Measurements from ENCODE around the gene VSNL1. TPM values are rescaled to one million over a fixed set of nuclear protein-coding genes. Genes with fewer than 3 reads are reported as not detected.

Gene VSNL1
- total and polyA plus RNA-seq, 10 of the 15 experiments (the other 5 are each of a cell fraction or from before 2014, with no cell fraction given), result 0.04 to 0.30 (median 0.12) TPM; not detected in 4

DNA sequence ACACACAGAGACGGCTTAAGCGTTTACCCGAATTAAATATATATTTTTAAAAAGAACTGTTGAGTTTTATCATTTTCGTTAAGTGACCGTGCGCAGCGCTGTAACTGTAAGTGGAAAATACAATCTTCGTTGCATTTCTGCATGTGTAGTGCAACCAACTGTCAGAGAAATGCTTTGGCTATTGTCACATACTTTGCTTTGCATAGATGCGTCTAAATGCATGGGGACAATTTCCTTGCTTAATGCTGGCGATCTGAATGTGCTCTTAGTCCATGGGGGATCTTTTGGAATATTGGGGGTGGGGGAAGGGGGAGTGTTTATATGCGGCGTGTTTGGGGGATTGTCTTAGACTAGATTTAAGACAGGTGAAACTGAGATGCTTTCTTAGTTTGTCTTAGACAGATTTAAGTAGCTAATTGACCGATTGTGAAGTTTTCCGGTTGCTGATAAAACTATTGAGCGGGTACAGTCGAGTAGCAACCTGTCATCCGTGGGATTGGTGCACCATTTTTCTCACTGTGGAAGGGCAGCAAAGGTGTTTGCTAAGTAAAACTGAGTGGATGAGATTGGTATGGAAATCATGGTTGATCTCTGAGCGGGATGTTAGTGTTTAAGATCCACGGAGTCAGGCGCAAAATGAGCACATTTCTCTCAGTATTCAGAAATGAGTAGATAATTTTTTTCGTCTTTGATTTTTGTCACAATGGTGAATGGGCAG, 476 bp downstream of the VSNL1 start:
- Histone ChIP-seq H3K9ac (ENCODE audit: control insufficient read depth, insufficient read depth, low read length) (no peak overlapping the region), H2AFZ (ENCODE audit: control insufficient read depth, low read depth, low read length) (no peak overlapping the region), H4K20me1 (ENCODE audit: control insufficient read depth, insufficient read depth) (no peaks in the 10 kb centered on the region), H3K36me3 (ENCODE audit: control insufficient read depth in 2 of 2, insufficient read depth in 2 of 2, low read length in 1 of 2) (no peaks in the 10 kb centered on the region), H3K9me3 (replicated peaks; ENCODE audit: control insufficient read depth, insufficient read depth, low read length) (no peaks in the 10 kb centered on the region), H3K4me3 (no peak overlapping the region), H3K4me2 (ENCODE audit: control insufficient read depth, insufficient read depth) (peak overlapping the region; percentile 30; the same call in 1 of the 2 replicates), H3K79me2 (ENCODE audit: control insufficient read depth, insufficient read depth, low read length) (no peaks in the 10 kb centered on the region), H3K27me3 (replicated peaks in 1 of 2; ENCODE audit: control insufficient read depth in 2 of 2, insufficient read depth in 2 of 2, low read length in 1 of 2) (peaks cover 11 to 20% of the 10 kb centered on the region in 2 experiments), H3K27ac (ENCODE audit: control insufficient read depth, insufficient read depth) (no peak overlapping the region), H3K4me1 (ENCODE audit: control insufficient read depth, insufficient read depth, low read length) (no peaks in the 10 kb centered on the region)
- in situ Hi-C loops (cut with MboI), result no loop called here
- 21% methylated on average over 21 of the region's 21 CpGs for WGBS (ENCODE audit: insufficient coverage, insufficient replicate concordance, low lambda C conversion rate, missing lambda C conversion rate)
- CTCF ChIA-PET, result no interaction called here
- POLR2A ChIA-PET, result no interaction called here
- no TSS peak for BruUV-seq (replicated peaks)
- RAD21 ChIA-PET (ENCODE audit: unreplicated experiment), result no interaction called here
- ATAC-seq (no peak), DNase-seq (ENCODE audit: low read depth, low spot score) (no peak), FAIRE-seq (no peak)
- SMC1A ChIA-PET (ENCODE audit: uncharacterized antibody, unreplicated experiment), result no interaction called here
- TF ChIP-seq CREB1 (IDR thresholded peaks at IDR 0.05; ENCODE audit: low read depth) (no peak), ZNF622 (IDR thresholded peaks at IDR 0.05) (no peak), NR2F1 (conservative IDR thresholded peaks at IDR 0.05) (no peak), NFYA (IDR thresholded peaks at IDR 0.05; ENCODE audit: borderline replicate concordance, low read depth, low read length) (no peak), POU2F2 (IDR thresholded peaks at IDR 0.05; ENCODE audit: borderline replicate concordance, low read depth, low read length) (no peak), NRF1 (conservative IDR thresholded peaks at IDR 0.05; ENCODE audit: low read depth, low read length) (no peak), YBX1 (IDR thresholded peaks at IDR 0.05) (no peak), SREBF1 (IDR thresholded peaks at IDR 0.05; ENCODE audit: low read length) (no peak), E2F4 (IDR thresholded peaks at IDR 0.05; ENCODE audit: low read depth, low read length) (no peak), BMI1 (IDR thresholded peaks at IDR 0.05; ENCODE audit: borderline replicate concordance) (no peak), NFXL1 (IDR thresholded peaks at IDR 0.05; ENCODE audit: borderline replicate concordance) (no peak), SMAD5 (IDR thresholded peaks at IDR 0.05; ENCODE audit: low read depth) (no peak), TARDBP (IDR thresholded peaks at IDR 0.05; ENCODE audit: borderline replicate concordance) (no peak), KAT2A (conservative IDR thresholded peaks at IDR 0.05; ENCODE audit: control insufficient read depth, low read depth, low read length) (no peak), ZNF274 (IDR thresholded peaks at IDR 0.05; ENCODE audit: insufficient read depth, insufficient read length) (no peak), SMARCA5 (IDR thresholded peaks at IDR 0.05) (no peak)
- TF ChIP-seq, protein P1, sequence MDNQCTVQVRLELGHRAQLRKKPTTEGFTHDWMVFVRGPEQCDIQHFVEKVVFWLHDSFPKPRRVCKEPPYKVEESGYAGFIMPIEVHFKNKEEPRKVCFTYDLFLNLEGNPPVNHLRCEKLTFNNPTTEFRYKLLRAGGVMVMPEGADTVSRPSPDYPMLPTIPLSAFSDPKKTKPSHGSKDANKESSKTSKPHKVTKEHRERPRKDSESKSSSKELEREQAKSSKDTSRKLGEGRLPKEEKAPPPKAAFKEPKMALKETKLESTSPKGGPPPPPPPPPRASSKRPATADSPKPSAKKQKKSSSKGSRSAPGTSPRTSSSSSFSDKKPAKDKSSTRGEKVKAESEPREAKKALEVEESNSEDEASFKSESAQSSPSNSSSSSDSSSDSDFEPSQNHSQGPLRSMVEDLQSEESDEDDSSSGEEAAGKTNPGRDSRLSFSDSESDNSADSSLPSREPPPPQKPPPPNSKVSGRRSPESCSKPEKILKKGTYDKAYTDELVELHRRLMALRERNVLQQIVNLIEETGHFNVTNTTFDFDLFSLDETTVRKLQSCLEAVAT (IDR thresholded peaks at IDR 0.05), result no peak
- TF ChIP-seq, protein P2, sequence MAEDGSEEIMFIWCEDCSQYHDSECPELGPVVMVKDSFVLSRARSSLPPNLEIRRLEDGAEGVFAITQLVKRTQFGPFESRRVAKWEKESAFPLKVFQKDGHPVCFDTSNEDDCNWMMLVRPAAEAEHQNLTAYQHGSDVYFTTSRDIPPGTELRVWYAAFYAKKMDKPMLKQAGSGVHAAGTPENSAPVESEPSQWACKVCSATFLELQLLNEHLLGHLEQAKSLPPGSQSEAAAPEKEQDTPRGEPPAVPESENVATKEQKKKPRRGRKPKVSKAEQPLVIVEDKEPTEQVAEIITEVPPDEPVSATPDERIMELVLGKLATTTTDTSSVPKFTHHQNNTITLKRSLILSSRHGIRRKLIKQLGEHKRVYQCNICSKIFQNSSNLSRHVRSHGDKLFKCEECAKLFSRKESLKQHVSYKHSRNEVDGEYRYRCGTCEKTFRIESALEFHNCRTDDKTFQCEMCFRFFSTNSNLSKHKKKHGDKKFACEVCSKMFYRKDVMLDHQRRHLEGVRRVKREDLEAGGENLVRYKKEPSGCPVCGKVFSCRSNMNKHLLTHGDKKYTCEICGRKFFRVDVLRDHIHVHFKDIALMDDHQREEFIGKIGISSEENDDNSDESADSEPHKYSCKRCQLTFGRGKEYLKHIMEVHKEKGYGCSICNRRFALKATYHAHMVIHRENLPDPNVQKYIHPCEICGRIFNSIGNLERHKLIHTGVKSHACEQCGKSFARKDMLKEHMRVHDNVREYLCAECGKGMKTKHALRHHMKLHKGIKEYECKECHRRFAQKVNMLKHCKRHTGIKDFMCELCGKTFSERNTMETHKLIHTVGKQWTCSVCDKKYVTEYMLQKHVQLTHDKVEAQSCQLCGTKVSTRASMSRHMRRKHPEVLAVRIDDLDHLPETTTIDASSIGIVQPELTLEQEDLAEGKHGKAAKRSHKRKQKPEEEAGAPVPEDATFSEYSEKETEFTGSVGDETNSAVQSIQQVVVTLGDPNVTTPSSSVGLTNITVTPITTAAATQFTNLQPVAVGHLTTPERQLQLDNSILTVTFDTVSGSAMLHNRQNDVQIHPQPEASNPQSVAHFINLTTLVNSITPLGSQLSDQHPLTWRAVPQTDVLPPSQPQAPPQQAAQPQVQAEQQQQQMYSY (CRISPR knock-in tag; IDR thresholded peaks at IDR 0.05), result no peak
- intact Hi-C loops (cut with micrococcal nuclease; ENCODE audit: unreplicated experiment), result no loop called here

Measured in GM12878 (cell line).